H9 (cell line): ENCODE measurements around the gene DDX39A. TPM values are rescaled to one million over a fixed set of nuclear protein-coding genes. Genes with fewer than 3 reads are reported as not detected.

Source experiments
- DNase-seq: peaks from one replicate; pipeline ENCODE4 v3.0.0-alpha.2; 2017
- H2AFZ ChIP-seq: one replicate; pipeline ENCODE4 v1.6.1; 2013; ENCODE audit warnings: mild to moderate bottlenecking, low read length, control low read depth, moderate library complexity
- H2AK5ac ChIP-seq: 2 replicates; pipeline ENCODE4 v1.6.1; 2013; ENCODE audit warnings: low read length, control low read depth, mixed read lengths; ENCODE audit not compliant: insufficient read length
- H2BK120ac ChIP-seq: one replicate; pipeline ENCODE4 v1.6.1; 2013; ENCODE audit warnings: low read depth, mild to moderate bottlenecking, low read length, control low read depth, inconsistent platforms; ENCODE audit not compliant: poor library complexity, severe bottlenecking
- H2BK12ac ChIP-seq: 2 replicates; pipeline ENCODE4 v1.6.1; 2013; ENCODE audit warnings: low read length, control low read depth, mixed read lengths, low read depth; ENCODE audit not compliant: insufficient read length
- H2BK15ac ChIP-seq: 2 replicates; pipeline ENCODE4 v1.6.1; 2013; ENCODE audit warnings: low read depth, low read length, control low read depth
- H2BK20ac ChIP-seq: one replicate; pipeline ENCODE4 v1.6.1; 2013; ENCODE audit warnings: low read depth, mild to moderate bottlenecking, low read length, control low read depth, inconsistent platforms; ENCODE audit not compliant: poor library complexity, severe bottlenecking
- H2BK5ac ChIP-seq: 2 replicates; pipeline ENCODE4 v1.6.1; 2013; ENCODE audit warnings: low read length, control low read depth, mixed read lengths; ENCODE audit not compliant: insufficient read length
- H3K14ac ChIP-seq: 2 replicates; pipeline ENCODE4 v1.6.1; 2013; ENCODE audit warnings: low read length, control low read depth; ENCODE audit not compliant: insufficient read depth
- H3K18ac ChIP-seq: 2 replicates; pipeline ENCODE4 v1.6.1; 2013; ENCODE audit warnings: low read depth, mild to moderate bottlenecking, mixed read lengths, low read length, control low read depth; ENCODE audit not compliant: insufficient read length
- H3K23ac ChIP-seq: 2 replicates; pipeline ENCODE4 v1.6.1; 2013; ENCODE audit warnings: low read length, control low read depth, mixed read lengths, low read depth; ENCODE audit not compliant: insufficient read length
- H3K23me2 ChIP-seq: 2 replicates; pipeline ENCODE4 v1.6.1; 2013; ENCODE audit warnings: low read depth, mild to moderate bottlenecking, mixed read lengths, low read length, control low read depth; ENCODE audit not compliant: insufficient read length, poor library complexity, severe bottlenecking
- H3K27ac ChIP-seq: 2 replicates; pipeline ENCODE4 v1.5.1; 2013; ENCODE audit warnings: low read length, control low read depth, mixed read lengths, low read depth; ENCODE audit not compliant: insufficient read length
- H3K27me3 ChIP-seq: 2 replicates; pipeline ENCODE4 v1.6.1; 2013; ENCODE audit warnings: low read length, control low read depth, inconsistent platforms; ENCODE audit not compliant: insufficient read depth
- H3K4ac ChIP-seq: 2 replicates; pipeline ENCODE4 v1.6.1; 2013; ENCODE audit warnings: low read depth, mild to moderate bottlenecking, control low read depth, inconsistent platforms, low read length, moderate library complexity
- H3K4me1 ChIP-seq: 2 replicates; pipeline ENCODE4 v1.6.1; 2013; ENCODE audit warnings: low read length, control low read depth, inconsistent platforms; ENCODE audit not compliant: insufficient read depth
- H3K4me2 ChIP-seq: 2 replicates; pipeline ENCODE4 v1.6.1; 2013; ENCODE audit warnings: low read length, control low read depth, mixed read lengths; ENCODE audit not compliant: insufficient read length, insufficient read depth
- H3K56ac ChIP-seq: 2 replicates; pipeline ENCODE4 v1.6.1; 2013; ENCODE audit warnings: low read depth, mild to moderate bottlenecking, mixed read lengths, low read length, control low read depth; ENCODE audit not compliant: insufficient read length
- H3K79me1 ChIP-seq: 2 replicates; pipeline ENCODE4 v1.6.1; 2013; ENCODE audit warnings: low read depth, mild to moderate bottlenecking, moderate library complexity, low read length, control low read depth, inconsistent platforms; ENCODE audit not compliant: insufficient read depth, poor library complexity, severe bottlenecking
- H3K79me2 ChIP-seq: 2 replicates; pipeline ENCODE4 v1.6.1; 2013; ENCODE audit warnings: low read length, control low read depth, inconsistent platforms; ENCODE audit not compliant: insufficient read depth
- H3K9ac ChIP-seq: 2 replicates; pipeline ENCODE4 v1.6.1; 2013; ENCODE audit warnings: low read length, control low read depth, mixed read lengths; ENCODE audit not compliant: insufficient read length; ENCODE audit errors: extremely low read depth
- H3K9me3 ChIP-seq: one replicate; pipeline ENCODE4 v1.6.1; 2013; ENCODE audit warnings: low read depth, low read length, inconsistent platforms; ENCODE audit not compliant: control insufficient read depth
- H3T11ph ChIP-seq: one replicate; pipeline ENCODE4 v1.6.1; 2013; ENCODE audit warnings: mild to moderate bottlenecking, low read length, control low read depth, inconsistent platforms
- H4K20me1 ChIP-seq: one replicate; pipeline ENCODE4 v1.6.1; 2013; ENCODE audit not compliant: control insufficient read depth, insufficient read length, insufficient read depth
- H4K5ac ChIP-seq: 2 replicates; pipeline ENCODE4 v1.6.1; 2013; ENCODE audit warnings: low read depth, mild to moderate bottlenecking, mixed read lengths, low read length, control low read depth; ENCODE audit not compliant: insufficient read length
- H4K8ac ChIP-seq: replicated peaks from 2 replicates; pipeline ENCODE4 v1.6.1; 2013; ENCODE audit warnings: low read length, control low read depth, mixed read lengths, low read depth; ENCODE audit not compliant: insufficient read length
- H4K91ac ChIP-seq: 2 replicates; pipeline ENCODE4 v1.6.1; 2013; ENCODE audit warnings: low read depth, mild to moderate bottlenecking, moderate library complexity, mixed read lengths, low read length, control low read depth; ENCODE audit not compliant: insufficient read length
- H3K27ac Mint-ChIP-seq, 3 experiments: 2 replicates in 2 of 3; 3 replicates in 1 of 3; pipeline ENCODE4 v1.8.0; 2020 to 2021; ENCODE audit warnings: mixed read lengths in 3 of 3, mild to moderate bottlenecking in 1 of 3, moderate library complexity in 1 of 3
- H3K27me3 Mint-ChIP-seq: 2 replicates; pipeline ENCODE4 v1.8.0; 2021; ENCODE audit warnings: low read depth, mild to moderate bottlenecking, moderate library complexity, mixed read lengths
- H3K36me3 Mint-ChIP-seq, 3 experiments: 2 replicates in 2 of 3; 3 replicates in 1 of 3; pipeline ENCODE4 v1.8.0; 2020 to 2021; ENCODE audit warnings: low read depth in 3 of 3, mixed read lengths in 3 of 3; ENCODE audit not compliant: insufficient read depth in 1 of 3
- H3K4me1 Mint-ChIP-seq, 2 experiments: 2 replicates each; pipeline ENCODE4 v1.8.0; 2020; ENCODE audit warnings: mixed read lengths in 2 of 2
- H3K4me3 Mint-ChIP-seq, 2 experiments: 2 replicates in 1 of 2; 3 replicates in 1 of 2; pipeline ENCODE4 v1.8.0; 2020 to 2021; ENCODE audit warnings: mild to moderate bottlenecking in 2 of 2, mixed read lengths in 2 of 2, moderate library complexity in 1 of 2
- H3K9me3 Mint-ChIP-seq, 2 experiments: 2 replicates in 1 of 2; 3 replicates in 1 of 2; pipeline ENCODE4 v1.8.0; 2020; ENCODE audit warnings: mild to moderate bottlenecking in 2 of 2, mixed read lengths in 2 of 2, moderate library complexity in 1 of 2
- WGBS: extraction: QIAGEN DNeasy Blood & Tissue Kit; methylation state at CpG from one replicate; pipeline ENCODE4 v1.1.7; 2013; ENCODE audit warnings: missing lambda C conversion rate, low lambda C conversion rate, mixed read lengths; ENCODE audit not compliant: insufficient read length; ENCODE audit errors: extremely low coverage; 5-methylcytosine and 5-hydroxymethylcytosine counted together
- total RNA-seq: library from RNA; stranded (reverse); gene quantifications from 2 replicates; pipeline ENCODE4 v1.2.1, GENCODE V29; 2021
- TF ChIP-seq, protein P1 (sequence below): fragments of 200-600 bp; sonication (generic); conservative IDR thresholded peaks from 3 replicates; pipeline ENCODE4 v1.8.0; 2021; ENCODE audit warnings: antibody characterized with exemption, mild to moderate bottlenecking

DDX39A gene
- total RNA-seq, 1 experiment from 2014 or later, result 137 TPM

DNA sequence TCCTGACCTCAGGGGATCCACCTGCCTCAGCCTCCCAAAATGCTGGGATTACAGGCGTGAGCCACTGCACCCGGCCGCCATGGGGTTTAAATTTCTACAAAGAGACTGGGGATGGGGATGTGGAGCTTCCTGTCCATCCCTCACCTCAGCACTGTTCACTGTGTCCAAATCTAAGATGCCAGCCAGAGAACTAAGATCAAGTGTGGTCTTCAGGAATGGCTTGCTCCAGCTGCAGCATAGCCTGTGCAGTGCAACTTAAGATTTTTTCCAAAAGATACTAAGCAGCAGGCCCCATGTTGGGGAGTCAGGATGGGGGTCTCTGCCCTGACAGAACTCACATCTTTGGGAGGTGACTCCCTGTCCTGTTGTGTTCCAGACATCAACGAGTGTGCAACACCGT is 28.6 kb downstream of the DDX39A start:
- H3K4me1 Mint-ChIP-seq, result peaks cover 11 to 15% of the 10 kb centered on the region in 2 experiments
- Histone ChIP-seq H3K14ac (no peak overlapping the region), H3K4me1 (no peaks in the 10 kb centered on the region), H3K18ac (no peak overlapping the region), H3K9me3 (no peaks in the 10 kb centered on the region), H2BK15ac (no peak overlapping the region), H3K79me1 (no peaks in the 10 kb centered on the region), H4K20me1 (no peaks in the 10 kb centered on the region), H4K8ac (no peak overlapping the region), H2BK5ac (no peak overlapping the region), H3K4me2 (no peak overlapping the region), H2AK5ac (no peak overlapping the region), H3K9ac (no peak overlapping the region), H4K91ac (no peak overlapping the region), H3K27ac (no peak overlapping the region), H3K56ac (no peak overlapping the region), H3K4ac (no peak overlapping the region), H3K79me2 (no peaks in the 10 kb centered on the region), H4K5ac (no peak overlapping the region), H2BK20ac (no peak overlapping the region), H2BK12ac (no peak overlapping the region), H3K23me2 (no peaks in the 10 kb centered on the region), H3T11ph (no peak overlapping the region), H2AFZ (no peak overlapping the region), H2BK120ac (no peak overlapping the region), H3K27me3 (no peaks in the 10 kb centered on the region), H3K23ac (no peak overlapping the region)
- H3K36me3 Mint-ChIP-seq, result no peaks in the 10 kb centered on the region
- peak overlapping the region in 1 of 3 experiments; percentile 65; a peak in 1 of 7 replicates for H3K27ac Mint-ChIP-seq
- TF ChIP-seq, protein P1, sequence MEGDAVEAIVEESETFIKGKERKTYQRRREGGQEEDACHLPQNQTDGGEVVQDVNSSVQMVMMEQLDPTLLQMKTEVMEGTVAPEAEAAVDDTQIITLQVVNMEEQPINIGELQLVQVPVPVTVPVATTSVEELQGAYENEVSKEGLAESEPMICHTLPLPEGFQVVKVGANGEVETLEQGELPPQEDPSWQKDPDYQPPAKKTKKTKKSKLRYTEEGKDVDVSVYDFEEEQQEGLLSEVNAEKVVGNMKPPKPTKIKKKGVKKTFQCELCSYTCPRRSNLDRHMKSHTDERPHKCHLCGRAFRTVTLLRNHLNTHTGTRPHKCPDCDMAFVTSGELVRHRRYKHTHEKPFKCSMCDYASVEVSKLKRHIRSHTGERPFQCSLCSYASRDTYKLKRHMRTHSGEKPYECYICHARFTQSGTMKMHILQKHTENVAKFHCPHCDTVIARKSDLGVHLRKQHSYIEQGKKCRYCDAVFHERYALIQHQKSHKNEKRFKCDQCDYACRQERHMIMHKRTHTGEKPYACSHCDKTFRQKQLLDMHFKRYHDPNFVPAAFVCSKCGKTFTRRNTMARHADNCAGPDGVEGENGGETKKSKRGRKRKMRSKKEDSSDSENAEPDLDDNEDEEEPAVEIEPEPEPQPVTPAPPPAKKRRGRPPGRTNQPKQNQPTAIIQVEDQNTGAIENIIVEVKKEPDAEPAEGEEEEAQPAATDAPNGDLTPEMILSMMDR, result no peak
- H3K9me3 Mint-ChIP-seq, result no peaks in the 10 kb centered on the region
- peaks cover 4% of the 10 kb centered on the region for H3K27me3 Mint-ChIP-seq
- no peak for DNase-seq
- WGBS, result no CpG with 5 or more reads among the region's 5 CpGs
- H3K4me3 Mint-ChIP-seq, result no peak overlapping the region
